Endometrial microvascular endothelial cells (primary cell): ENCODE results near the gene EPB41L3. TPM values are rescaled to one million over a fixed set of nuclear protein-coding genes. Genes with fewer than 3 reads are reported as not detected.

ENCODE experiments used
- in situ Hi-C: cut with HindIII; loops from 2 replicates; pipeline ENCODE4 v1.10.0; 2017; ENCODE audit warnings: low sequenced_read_pairs, low pct_unique_long_range_greater_than_20kb; ENCODE audit errors: inconsistent ontology term
- total RNA-seq: library from RNA; depleted of rRNA; stranded (reverse); fragments of >200 nt; gene quantifications from one replicate; pipeline ENCODE4 v1.2.3, GENCODE V29; 2015; ENCODE audit errors: inconsistent ontology term

Gene EPB41L3
- total RNA-seq, 1 donor from 2014 or later: 7.9 TPM

DNA sequence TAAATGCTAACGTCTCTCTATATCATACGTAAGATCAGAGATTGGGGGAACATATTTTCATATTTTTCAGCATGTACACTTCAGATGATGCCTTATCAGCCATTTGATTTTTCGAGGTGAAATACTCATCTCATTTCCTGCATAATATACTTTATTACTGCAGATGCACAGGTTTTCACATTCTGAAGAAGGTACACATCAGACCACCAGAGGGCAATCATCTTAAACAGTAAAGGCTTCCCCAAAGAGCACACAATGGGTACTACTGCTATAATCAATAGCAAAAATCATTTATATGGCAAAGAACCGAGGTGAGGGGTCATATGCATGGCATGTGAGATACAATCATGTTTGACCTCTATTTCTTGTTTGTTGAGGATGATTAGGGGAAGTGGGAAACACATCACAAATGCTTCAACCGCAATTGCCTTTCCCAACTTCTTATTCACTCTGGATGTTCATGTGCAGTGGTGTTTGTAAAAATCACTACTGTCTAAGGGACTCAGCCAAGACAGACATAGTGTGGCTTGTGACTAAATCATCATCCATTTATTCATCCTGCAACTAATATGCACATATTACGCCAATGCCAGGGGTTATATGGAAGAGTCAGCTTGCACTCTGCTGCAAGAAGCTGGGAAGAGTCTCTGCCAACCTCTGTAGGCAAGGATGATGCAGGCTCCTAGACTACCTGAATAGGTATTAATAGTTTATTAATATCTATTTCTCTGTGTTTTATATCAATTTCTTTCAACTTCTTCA is 118.7 kb downstream of the EPB41L3 start:
- in situ Hi-C loops: no loop called here

DNA sequence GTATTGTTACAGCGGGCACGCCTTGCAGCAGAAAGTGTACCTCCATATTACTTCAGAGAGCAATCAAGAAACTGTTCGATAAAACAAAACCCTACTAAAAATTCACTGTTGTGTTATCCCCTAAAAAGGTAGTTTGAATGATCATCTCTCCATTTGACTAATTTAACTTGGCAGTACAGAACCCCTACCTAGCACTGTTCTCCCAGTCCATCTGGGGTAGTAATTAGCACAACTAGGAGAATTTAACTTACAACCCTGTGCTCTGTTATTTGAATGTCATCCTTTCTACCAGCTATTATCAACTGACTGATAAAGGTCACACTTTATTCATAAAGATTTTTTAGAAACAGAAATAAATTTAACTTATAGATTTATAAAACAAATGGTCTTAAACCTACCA is 121.2 kb downstream of the EPB41L3 start:
- in situ Hi-C loops: no loop called here

DNA sequence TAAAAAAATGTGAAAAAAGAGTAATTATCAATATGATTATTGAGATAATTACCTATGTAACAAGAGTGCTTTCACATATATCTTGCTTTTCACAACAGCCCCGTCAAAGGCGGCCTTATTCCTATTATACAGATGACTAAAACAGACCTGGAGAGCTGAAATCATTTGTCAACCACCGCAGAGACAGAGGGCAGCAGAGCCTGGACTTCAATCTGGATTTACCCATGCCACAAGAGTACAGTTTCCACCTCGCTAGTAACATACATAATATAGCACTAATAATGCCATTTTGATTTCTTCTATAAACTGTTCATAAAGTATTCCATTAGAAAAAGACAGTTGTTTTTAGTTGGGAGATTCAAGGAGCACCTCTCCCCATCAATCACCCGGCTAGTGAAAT is 121.8 kb downstream of the EPB41L3 start:
- in situ Hi-C loops: no loop called here

DNA sequence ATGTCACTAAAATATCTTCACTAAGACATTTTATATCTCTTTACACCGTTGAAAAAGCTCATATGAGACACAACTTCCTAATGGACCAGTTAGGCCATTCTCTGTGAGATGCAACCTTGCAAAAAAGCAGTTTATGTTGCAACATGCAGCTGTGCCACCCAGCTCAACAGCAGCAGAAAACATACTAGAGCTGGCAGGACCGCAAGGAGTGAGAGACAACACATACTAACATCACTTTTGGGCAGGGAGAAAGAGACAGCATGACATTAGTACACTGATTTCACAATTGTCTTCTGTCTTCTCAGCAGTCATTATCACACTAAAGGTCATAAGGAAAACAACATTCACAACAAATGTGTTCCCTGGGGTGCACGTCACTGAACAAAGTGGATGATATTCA is 122.9 kb downstream of the EPB41L3 start:
- in situ Hi-C loops: no loop called here

DNA sequence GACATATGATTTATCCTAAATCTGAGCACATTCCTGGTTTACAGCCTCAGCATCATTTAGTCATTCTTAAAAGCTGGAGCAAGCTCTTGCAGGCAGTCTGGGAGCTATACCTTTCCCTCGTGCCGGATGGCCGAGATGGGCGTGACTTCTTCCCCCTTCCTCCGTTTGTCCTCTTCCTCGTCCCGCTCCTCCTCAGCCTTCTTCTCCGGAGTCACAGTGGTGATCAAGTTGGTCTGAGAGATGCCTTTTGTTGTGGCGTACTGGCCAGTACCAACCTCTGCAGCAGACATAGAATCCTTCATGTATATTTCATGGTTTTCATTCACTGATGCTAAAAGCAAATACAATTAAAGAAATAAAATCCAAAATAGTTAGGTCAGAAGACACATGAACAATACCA is 124.2 kb downstream of the EPB41L3 start:
- in situ Hi-C loops: no loop called here

DNA sequence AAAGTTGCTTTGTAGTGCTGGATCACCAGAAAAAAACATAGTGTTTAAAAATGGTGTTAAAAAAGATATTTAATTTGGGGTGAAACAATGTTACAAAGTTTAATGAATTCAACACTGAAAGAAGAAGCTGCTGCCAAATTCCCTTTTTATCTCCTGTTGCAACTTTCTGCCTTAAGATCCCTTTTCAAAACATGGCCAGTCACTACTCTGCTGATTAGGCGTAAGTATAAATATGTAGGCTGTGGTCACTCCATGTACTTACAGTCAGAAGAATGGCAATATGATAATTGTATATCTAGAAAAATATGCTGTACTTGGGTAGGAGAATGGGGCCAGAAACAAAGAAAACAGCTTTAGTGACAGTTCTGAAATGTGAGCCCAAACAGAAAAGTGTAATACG is 124.8 kb downstream of the EPB41L3 start:
- in situ Hi-C loops: no loop called here

DNA sequence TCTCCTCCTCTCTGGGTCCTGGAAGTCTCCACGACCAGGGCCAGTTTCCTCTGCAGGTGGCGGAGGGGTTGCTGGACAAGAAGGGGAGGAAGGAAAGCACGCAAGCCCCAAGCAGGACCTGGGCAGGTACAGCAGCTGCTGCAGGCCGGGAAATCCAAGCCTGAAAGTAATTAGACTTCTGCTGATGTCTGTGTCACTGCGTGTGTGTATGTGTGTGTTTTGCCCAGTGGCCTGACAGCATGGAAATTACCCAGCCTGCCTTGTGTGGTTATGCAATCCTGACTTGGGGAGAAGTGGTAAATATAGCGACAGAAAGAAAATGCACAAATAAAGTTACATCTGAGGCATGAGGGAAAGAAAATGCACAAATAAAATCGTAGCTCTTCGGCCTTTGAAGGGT is 126.5 kb downstream of the EPB41L3 start:
- in situ Hi-C loops: no loop called here

DNA sequence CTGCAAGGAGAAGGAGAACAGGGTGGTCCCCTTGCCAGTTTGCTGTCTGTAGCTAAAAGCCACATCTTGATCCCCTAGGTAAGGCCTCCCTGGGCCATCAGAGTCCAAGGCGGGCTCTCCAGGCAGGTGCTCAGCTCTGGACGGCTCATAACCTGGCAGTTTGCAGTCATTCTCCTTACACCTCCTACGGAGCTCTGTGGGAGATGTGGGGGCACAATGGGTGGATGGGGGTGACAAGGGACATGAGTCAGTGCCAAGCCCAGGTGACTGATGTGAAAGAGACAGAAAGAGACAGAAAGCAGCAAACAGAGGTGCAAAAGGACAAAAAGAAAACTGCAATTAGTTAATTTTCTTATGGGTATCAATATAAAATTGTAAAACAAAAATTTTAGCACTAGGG is 127.7 kb downstream of the EPB41L3 start:
- in situ Hi-C loops: no loop called here

DNA sequence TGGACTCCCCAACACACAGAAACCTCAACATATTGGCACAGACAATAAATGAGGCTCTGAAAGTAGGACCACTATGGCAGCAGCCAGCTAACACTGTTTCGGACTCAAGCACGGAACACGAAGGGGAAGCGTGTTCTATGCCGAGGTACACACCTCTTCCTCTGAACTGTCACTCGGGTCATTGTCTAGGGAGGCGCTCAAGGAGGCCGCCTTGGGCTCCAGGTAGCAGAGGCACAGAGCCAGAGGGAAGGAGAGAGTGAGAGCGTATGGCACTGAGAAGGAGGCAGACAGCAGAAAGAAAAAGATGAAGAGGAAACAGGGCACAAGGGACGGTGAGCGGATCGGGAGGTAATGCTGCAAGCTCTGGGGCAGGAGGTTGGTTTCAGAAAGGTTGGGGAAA is 128.1 kb downstream of the EPB41L3 start:
- in situ Hi-C loops: no loop called here

DNA sequence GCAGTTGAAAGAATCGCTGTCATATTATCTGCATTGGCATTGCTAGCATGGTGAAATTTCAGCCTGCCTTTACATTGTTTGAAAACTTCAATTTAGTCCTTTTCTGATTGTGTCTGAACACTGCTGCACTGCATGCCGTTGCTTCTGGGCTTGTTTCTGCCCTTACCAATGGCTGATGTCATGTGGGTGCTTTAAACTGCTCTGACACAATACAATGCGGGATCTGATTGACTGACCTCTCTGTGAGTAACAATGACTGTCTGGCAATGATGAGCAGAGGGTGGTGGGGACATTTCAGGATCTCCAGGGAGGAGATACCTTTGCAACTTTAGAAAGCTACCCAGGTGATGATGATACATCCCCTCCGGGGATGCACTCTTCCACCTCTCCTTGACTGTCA is 128.8 kb downstream of the EPB41L3 start:
- in situ Hi-C loops: no loop called here

DNA sequence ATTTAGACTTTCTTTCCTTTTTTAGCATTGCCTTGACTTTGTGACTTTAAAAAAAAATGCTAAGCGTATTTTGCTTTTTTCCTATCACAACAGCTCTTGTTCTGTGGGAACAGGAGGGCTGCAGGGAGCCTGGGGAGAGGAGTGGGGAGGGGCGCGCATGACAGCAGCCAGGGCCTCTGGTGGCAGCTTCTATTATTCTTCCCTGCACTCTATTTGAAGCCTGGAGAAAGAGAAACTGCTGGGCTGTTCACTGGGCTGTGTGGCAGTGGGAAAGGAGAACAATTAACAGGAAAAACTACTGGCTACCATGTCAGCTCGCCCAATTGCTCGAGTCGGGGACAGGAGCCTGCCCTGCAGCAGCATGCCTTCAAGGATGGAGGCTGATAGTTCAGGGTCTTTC is 129.3 kb downstream of the EPB41L3 start:
- in situ Hi-C loops: no loop called here

DNA sequence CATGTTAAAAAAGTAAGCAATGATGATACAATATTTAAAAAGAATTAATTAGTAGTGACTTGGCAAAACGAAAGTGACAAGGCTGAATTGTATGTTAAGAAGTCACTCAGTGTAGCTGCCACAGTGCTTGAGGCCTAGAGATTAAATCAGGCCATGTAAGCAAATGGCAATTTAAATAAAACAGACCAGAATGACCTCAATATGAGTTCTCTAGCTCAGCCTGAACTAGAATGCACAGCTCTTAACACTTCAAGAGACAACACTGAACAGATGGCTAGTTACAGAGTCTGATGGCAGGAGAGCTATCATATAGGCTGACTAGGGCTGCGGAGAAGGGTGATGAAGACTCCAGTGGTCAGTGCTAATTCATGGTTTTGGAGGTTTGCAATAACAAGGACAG is 130.3 kb downstream of the EPB41L3 start:
- in situ Hi-C loops: no loop called here

DNA sequence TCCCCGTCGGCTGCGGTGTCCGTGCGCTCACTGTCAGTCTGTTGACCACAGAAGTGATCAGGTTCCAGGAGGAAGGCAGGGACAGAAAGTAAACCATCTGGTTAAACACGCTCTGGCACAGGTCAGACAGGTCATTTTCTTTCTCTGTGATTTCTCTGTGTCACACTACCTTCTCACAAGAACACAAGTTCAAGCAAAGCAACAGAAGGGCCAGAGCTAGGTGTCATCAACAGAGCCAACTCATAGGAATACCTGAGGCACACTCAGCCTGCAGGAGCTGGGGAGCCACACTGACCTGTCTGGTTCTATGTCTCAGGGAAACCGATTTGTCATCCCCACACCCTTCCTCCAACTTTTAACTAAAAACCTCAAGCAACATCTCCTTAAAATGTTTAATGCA is 133.2 kb downstream of the EPB41L3 start:
- in situ Hi-C loops: no loop called here

DNA sequence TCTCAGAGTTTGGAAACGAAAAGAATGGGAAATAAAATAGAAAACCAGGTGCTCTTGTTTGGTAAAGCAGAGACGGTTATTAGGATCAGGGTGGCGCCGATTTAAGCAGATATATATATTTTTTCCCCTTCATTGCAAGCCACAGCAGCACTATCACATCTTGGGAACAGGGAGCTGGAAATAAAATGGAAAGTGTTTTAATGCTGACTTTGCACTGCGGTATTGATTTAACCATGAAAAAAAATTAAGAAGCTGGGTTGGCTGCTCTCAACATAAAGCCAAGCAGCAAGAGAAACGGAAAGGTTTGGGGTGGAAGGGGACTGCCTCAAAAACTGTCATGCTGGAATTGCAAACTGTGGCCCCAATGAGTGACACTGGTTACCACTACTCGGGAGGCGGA is 145.5 kb downstream of the EPB41L3 start:
- in situ Hi-C loops: no loop called here

DNA sequence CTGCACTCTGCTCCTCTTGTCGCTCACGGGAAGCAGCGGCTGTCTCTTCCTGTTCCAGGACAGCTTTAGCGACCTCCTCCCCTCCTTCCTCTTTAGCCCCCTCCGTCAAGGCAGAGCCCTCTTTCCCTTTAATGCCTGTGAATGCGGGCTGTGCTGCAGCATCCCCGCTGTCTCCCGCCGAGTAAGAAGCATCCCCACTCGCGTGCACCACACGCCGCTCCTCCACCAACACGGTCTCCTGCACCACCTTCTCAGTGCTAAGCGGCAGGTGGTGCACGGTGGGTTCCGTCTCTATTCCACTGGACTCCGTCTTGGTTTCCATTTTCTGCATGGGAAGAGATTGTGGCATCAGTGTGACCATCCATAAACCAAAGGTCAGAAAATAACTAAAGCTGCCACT is 146.7 kb downstream of the EPB41L3 start:
- in situ Hi-C loops: no loop called here

DNA sequence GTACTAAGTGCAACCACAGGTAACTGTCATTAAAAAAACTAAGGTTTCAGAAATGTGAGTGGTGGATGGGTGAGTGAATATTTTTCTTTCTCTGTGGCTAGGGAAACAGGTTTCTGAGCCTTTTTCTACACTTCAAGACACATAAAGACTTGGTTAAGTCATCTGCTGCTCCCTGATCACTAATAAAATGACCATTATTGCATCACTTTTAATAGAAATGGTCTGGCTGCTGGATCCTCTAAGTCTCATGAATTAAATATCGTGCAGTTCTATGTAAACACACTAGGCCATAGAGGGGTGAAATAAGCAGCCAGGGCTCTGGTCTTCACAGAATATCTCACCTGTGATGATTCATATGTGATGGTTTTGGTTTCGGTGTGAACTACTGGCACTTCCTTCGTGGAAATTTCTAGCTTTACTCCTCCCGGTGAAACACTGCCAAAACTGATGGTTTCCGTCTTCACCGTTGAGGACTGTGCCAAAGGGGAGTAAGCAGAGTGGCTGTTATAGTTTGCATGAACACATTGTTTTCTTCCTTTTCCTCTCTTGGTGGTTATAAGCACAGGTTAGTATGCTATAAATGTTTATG is 147.8 kb downstream of the EPB41L3 start:
- in situ Hi-C loops: no loop called here

DNA sequence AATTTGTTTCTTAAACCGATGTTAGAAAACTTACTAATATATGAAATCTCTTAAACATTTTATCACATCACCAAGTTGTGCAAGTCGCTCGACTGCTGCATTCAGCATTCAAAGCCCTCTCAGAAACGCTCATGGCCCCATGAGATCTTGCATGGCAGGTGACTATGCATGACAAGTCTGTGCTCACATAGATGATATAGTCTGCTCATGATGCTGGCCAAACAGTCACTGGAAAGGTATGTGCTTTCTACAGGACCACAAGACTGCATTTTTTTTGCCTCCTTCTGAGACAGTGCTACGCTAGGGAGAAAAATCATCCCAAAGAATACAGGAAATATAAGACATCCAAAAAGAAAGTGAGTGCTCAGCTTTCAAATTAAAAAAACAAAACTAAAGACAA is 150.0 kb downstream of the EPB41L3 start:
- in situ Hi-C loops: no loop called here

DNA sequence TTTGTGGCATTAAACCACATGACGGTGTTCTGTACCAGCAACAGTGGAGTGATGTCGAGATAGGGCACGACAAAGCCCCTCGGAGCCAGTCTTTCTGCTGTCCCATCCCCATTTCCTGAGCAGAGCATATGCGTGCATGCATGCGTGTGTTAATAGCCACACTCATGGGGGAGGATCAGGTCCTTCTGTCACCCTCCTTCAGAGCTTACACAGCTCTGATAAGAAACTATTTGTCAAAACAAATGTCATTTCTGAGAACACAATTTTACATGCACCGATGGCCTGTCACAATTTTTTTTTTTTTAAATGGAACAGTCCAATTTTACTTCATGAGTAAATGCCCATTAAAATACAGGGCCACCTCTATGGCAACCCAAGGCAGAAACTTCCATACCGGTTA is 152.4 kb downstream of the EPB41L3 start:
- in situ Hi-C loops: no loop called here

DNA sequence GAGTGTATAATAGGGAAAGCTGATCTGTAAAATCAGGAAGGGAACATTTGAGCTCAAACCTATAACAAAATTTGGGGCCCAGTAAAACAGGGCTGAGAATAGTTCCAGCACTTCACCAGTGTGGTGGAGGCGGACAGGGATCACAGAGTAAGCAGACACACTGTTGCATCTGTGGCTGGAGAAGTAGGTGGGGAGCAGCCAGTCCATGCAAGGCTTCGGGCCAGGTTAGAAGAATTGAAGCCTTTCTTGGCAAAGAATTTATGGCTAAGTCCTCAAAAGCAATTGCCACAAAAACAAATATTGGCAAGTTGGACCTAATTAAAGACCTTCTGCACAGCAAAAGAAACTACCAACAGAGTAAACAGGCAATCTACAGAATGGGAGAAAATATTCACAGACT is 154.4 kb downstream of the EPB41L3 start:
- in situ Hi-C loops: no loop called here

DNA sequence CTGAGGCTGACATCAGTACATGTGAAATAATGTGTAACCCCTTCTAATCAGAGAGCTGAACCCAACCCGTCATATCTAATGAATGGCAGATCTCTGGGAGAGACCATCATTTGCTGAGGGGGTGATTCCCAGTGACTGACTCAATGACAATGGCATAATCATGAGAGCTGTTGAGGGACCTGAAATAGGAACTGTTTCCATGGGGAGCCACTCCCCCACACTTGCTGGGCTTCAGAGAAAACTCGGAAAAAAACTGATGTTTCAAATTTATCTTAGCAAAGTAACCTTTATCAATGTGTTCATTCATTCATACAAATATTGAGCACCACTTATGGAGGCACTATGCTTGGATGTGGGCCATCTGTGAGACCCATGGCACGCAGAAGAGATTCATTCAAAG is 154.9 kb downstream of the EPB41L3 start:
- in situ Hi-C loops: no loop called here

DNA sequence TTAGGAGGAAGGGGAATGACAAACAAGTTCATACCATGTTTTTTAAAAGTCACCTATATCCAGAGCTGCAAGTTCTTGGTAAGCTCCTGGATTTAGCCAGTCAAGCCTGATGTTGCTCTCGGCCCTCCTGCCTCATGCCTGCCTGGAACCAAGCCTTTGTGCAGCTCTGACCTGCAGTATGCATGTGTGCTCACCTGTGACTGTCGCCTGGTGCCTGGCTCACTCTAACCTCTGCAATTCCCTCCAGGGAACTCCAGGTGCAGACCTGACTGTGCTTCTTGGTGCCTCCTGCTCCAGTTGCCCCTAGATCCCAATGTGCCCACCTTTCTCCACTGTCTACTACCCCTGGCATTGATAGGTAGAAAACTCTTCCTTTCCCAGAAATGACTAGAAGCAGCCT is 163.2 kb downstream of the EPB41L3 start:
- in situ Hi-C loops: no loop called here
